Measurements from ENCODE around the gene GABARAP.

Gene GABARAP

DNA sequence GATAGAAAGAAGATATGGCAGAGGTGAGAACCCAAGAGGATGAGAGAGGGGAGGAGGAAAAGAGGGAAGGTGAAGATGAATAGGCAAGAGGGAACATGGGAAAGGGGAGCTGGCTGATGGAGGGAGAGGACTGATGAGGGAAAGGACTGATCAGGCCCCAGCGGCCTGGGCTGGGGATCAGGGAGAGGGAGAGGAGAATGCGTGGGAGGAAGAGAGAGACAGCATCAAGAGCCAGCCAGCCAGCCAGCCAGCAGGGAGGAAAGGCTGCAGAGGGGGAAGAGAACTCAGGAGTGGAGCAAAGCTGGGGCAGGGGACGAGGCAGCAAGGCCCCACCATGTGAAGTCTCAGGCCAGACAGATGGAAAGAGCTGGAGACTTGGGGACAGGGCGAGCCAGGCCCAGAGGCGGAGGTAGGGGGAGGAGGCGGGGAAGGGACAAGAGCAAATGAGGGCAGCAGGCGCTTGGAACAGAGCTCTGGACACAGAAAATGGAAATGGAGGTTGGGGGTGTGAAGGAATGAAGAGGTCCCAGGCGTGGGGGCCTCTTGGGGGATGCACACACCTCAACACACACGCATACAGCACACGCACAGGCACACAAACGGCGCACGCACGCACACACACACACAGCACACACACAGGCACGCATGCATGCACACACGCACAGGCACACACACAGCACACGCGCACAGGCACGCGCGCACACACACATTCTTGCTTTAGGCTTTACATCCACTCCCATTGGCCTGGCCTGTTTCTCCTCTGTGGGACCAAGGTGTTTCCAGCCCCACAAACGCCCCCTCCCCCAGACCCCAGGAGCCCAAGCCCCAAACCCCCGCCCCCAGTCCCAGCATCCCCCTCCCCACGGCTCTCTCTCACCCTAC is 34.9 kb downstream of the GABARAP start:
- DNase-seq (ENCODE audit: low read depth, low spot score) = no peak

GRCh38 chr17:7205561-7205960 is 36.7 kb downstream of the GABARAP start:
- DNase-seq (ENCODE audit: low read depth, low spot score) = no peak

- peak; percentile 66 for DNase-seq (ENCODE audit: low read depth, low spot score)
Observed at GRCh38 chr17:7204828-7205461, 37.3 kb downstream of the GABARAP start.

GRCh38 chr17:7204336-7204735 is 37.9 kb downstream of the GABARAP start:
- DNase-seq (ENCODE audit: low read depth, low spot score) = no peak

- DNase-seq (ENCODE audit: low read depth, low spot score) = no peak
Observed at GRCh38 chr17:7203391-7203790, 38.9 kb downstream of the GABARAP start.

- DNase-seq (ENCODE audit: low read depth, low spot score) = no peak
Observed at GRCh38 chr17:7196651-7197401, 45.4 kb downstream of the GABARAP start.

GRCh38 chr17:7195971-7196370 is 46.3 kb downstream of the GABARAP start:
- DNase-seq (ENCODE audit: low read depth, low spot score) = no peak

GRCh38 chr17:7192271-7192937 is 49.8 kb downstream of the GABARAP start:
- no peak for DNase-seq (ENCODE audit: low read depth, low spot score)

GRCh38 chr17:7191571-7192270 is 50.5 kb downstream of the GABARAP start:
- no peak for DNase-seq (ENCODE audit: low read depth, low spot score)

GRCh38 chr17:7191069-7191468 is 51.2 kb downstream of the GABARAP start:
- DNase-seq (ENCODE audit: low read depth, low spot score) = no peak

DNA sequence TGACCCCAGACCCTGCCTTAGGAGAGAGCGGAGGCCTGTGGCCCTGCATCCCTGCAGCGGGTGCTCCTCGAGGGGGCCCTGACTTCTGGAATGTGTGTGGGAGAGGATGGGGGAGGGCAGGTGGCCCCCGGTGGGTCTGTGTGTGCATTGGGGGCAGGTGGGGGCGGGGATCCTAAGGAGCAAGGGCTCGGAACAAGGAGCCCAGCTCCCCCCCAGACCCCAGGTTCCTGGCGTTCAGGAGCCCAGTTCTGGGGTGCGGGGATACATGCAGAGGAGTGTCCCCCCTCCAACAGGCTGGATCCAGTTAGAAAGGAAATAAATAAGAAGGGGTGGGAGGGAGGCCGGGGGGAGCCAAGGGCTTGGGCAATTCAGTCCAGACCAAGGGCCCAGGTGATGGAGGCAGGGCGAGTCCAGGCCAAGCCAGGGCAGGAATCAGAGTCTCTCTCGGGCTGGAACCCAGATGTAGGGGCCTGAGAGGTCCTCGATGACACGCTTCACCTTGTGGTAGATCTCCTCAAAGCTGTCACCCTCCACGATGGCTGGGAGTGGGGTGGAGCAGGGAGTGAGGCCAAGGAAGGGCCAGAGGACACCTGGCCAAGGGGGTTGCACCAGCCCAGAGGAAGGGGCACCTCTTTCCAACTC is 51.9 kb downstream of the GABARAP start:
- DNase-seq (ENCODE audit: low read depth, low spot score) = no peak
